ENCODE measurements around the gene CLCNKB. TPM values are rescaled to one million over a fixed set of nuclear protein-coding genes. Genes with fewer than 3 reads are reported as not detected.

CLCNKB gene
- total and polyA plus RNA-seq, 2 of the 4 experiments (the other 2 are of a cell fraction), result 0.09 TPM; not detected in 1

GRCh38 chr1:16081636-16082035 is 38.1 kb downstream of the CLCNKB start:
- dilution Hi-C loops (cut with HindIII; ENCODE audit: low sequenced_read_pairs, unreplicated experiment), result no loop called here
- Histone ChIP-seq H3K4me1 (ENCODE audit: control insufficient read depth, insufficient read depth, low read length) (peaks cover 5% of the 10 kb centered on the region), H2AFZ (replicated peaks; ENCODE audit: low read length, poor library complexity) (no peak overlapping the region), H3K36me3 (ENCODE audit: control insufficient read depth, insufficient read depth, low read length) (no peaks in the 10 kb centered on the region), H3K23ac (ENCODE audit: low read depth, low read length) (no peak overlapping the region), H3K9me1 (ENCODE audit: insufficient read depth, low read length) (no peaks in the 10 kb centered on the region; the same call in 1 of the 2 replicates), H4K91ac (ENCODE audit: insufficient read depth, low read depth, low read length) (no peak overlapping the region; the same call in 1 of the 2 replicates), H4K8ac (ENCODE audit: low read depth in 2 of 2, low read length in 2 of 2) (no peak overlapping the region), H3K14ac (replicated peaks; ENCODE audit: low read depth, low read length) (no peak overlapping the region), H2AK9ac (replicated peaks; ENCODE audit: low read depth, low read length, poor library complexity) (peak overlapping the region; percentile 77), H3K27me3 (ENCODE audit: control insufficient read depth, insufficient read depth, low read length) (no peaks in the 10 kb centered on the region), H3K4ac (ENCODE audit: low read depth, low read length) (peak overlapping the region; percentile 30; the same call in 1 of the 2 replicates), H2BK120ac (ENCODE audit: low read depth, low read length) (peak overlapping the region; percentile 28; the same call in 1 of the 2 replicates), H2AK5ac (ENCODE audit: low read depth, low read length) (peak overlapping the region; percentile 90; the same call in 1 of the 2 replicates), H3K4me2 (ENCODE audit: low read depth, low read length) (no peak overlapping the region), H3K27ac (ENCODE audit: insufficient read depth, low read length) (no peak overlapping the region), H3K9me3 (ENCODE audit: control insufficient read depth, insufficient read depth, low read length) (no peaks in the 10 kb centered on the region), H3K9ac (ENCODE audit: low read depth, low read length) (no peak overlapping the region), H3K79me1 (ENCODE audit: low read depth in 1 of 2, low read length in 2 of 2) (no peaks in the 10 kb centered on the region; a peak in 1 of 4 replicates), H2BK5ac (ENCODE audit: low read depth, low read length, poor library complexity, severe bottlenecking) (no peak overlapping the region), H3K56ac (ENCODE audit: extremely low read depth, insufficient read depth, low read length) (no peak overlapping the region), H3K4me3 (ENCODE audit: insufficient read depth, low read depth, low read length) (no peak overlapping the region), H3K18ac (ENCODE audit: low read depth, low read length) (no peak overlapping the region), H2BK20ac (ENCODE audit: low read depth, low read length) (no peak overlapping the region), H4K5ac (ENCODE audit: low read depth, low read length) (no peak overlapping the region), H2BK15ac (ENCODE audit: low read depth, low read length) (peak overlapping the region; percentile 47; the same call in 1 of the 3 replicates), H4K20me1 (ENCODE audit: insufficient read depth, low read length) (no peaks in the 10 kb centered on the region)
- ATAC-seq (ENCODE audit: low read depth) (no peak), DNase-seq (no peak)
- in situ Hi-C loops (cut with MboI; ENCODE audit: low sequenced_read_pairs), result loop anchor here (5.0 kb wide), 1 partner anchor 281 kb away; no protein-coding TSS in a partner anchor
- 80% methylated on average over 2 of the region's 9 CpGs; no CpG with 5 or more reads in 1 of the 2 experiments for WGBS, 2 experiments (ENCODE audit: extremely low coverage in 2 of 2, insufficient read length in 1 of 2)
- BruUV-seq (replicated peaks), result no TSS peak
- ChIA-PET CTCF (interaction anchor here (0.6 to 3.0 kb wide), 12 partner anchors 8 to 281 kb away, joined by 3 to 15 read pairs (median 4); partner anchors contain the start of gene FAM131C), POLR2A (ENCODE audit: unreplicated experiment) (interaction anchor here (1.9 kb wide), 1 partner anchor 100 kb away, joined by 6 read pairs; no protein-coding TSS in a partner anchor)
- intact Hi-C loops (cut with micrococcal nuclease), result loop anchor here (1.0 kb wide), 1 partner anchor 73 kb away; no protein-coding TSS in a partner anchor
- TF ChIP-seq SMC3 (IDR thresholded peaks at IDR 0.05; ENCODE audit: low read depth, low read length), result no peak
- no peak for TF ChIP-seq NFE2L2 (IDR thresholded peaks at IDR 0.05; ENCODE audit: low read depth, low read length)
- no peak for TF ChIP-seq RCOR1 (IDR thresholded peaks at IDR 0.05; ENCODE audit: insufficient replicate concordance, low read length)
- no peak for TF ChIP-seq CHD1 (IDR thresholded peaks at IDR 0.05; ENCODE audit: low read depth, low read length)
- no peak for TF ChIP-seq USF2 (IDR thresholded peaks at IDR 0.05; ENCODE audit: low read depth, low read length)
- no peak for TF ChIP-seq RFX5 (IDR thresholded peaks at IDR 0.05; ENCODE audit: low read depth, low read length)
- no peak for TF ChIP-seq CTCF (conservative IDR thresholded peaks at IDR 0.05; ENCODE audit: low read depth, low read length)
- TF ChIP-seq MAFK (IDR thresholded peaks at IDR 0.05; ENCODE audit: low read depth, low read length), result no peak
- no peak for TF ChIP-seq MAZ (IDR thresholded peaks at IDR 0.05; ENCODE audit: borderline replicate concordance, low read depth, low read length)
- no peak for TF ChIP-seq FOS (IDR thresholded peaks at IDR 0.05; ENCODE audit: low read depth, low read length)
- TF ChIP-seq BHLHE40 (IDR thresholded peaks at IDR 0.05; ENCODE audit: low read depth, low read length), result no peak
- no peak for TF ChIP-seq POLR2A (IDR thresholded peaks at IDR 0.05; ENCODE audit: low read depth, low read length)
- no peak for TF ChIP-seq RAD21 (IDR thresholded peaks at IDR 0.05; ENCODE audit: low read length)
- no peak for TF ChIP-seq CEBPB (IDR thresholded peaks at IDR 0.05; ENCODE audit: low read depth, low read length)
- no peak for TF ChIP-seq ELK1 (IDR thresholded peaks at IDR 0.05; ENCODE audit: borderline replicate concordance, low read depth, low read length)
- TF ChIP-seq MXI1 (IDR thresholded peaks at IDR 0.05; ENCODE audit: borderline replicate concordance, low read depth, low read length), result no peak
